HUES64 (cell line): ENCODE measurements around the gene TENM4.

Experiments used
- H3K27ac ChIP-seq: 2 replicates; pipeline ENCODE4 v1.7.0; 2013; ENCODE audit warnings: low read depth, low read length, inconsistent platforms
- H3K27me3 ChIP-seq: 2 replicates; pipeline ENCODE4 v1.6.1; 2013; ENCODE audit warnings: mild to moderate bottlenecking, low read length; ENCODE audit not compliant: insufficient read depth
- H3K36me3 ChIP-seq: 2 replicates; pipeline ENCODE4 v1.6.1; 2013; ENCODE audit warnings: mild to moderate bottlenecking, low read length; ENCODE audit not compliant: insufficient read depth
- H3K4me1 ChIP-seq: 2 replicates; pipeline ENCODE4 v1.6.1; 2013; ENCODE audit warnings: mild to moderate bottlenecking, low read length, moderate library complexity; ENCODE audit not compliant: insufficient read depth
- H3K4me3 ChIP-seq: 2 replicates; pipeline ENCODE4 v1.5.1; 2013; ENCODE audit warnings: mild to moderate bottlenecking, low read length, moderate library complexity
- H3K9ac ChIP-seq: 2 replicates; pipeline ENCODE4 v1.6.1; 2013; ENCODE audit warnings: mild to moderate bottlenecking, low read depth, low read length
- H3K9me3 ChIP-seq: 2 replicates; pipeline ENCODE4 v1.6.1; 2013; ENCODE audit warnings: low read depth, low read length; ENCODE audit not compliant: insufficient read depth
- whole genome bisulfite sequencing: fragments of 150-250, 120-280 bp; methylation state at CpG from one replicate; pipeline ENCODE4 v1.1.7; 2013; ENCODE audit warnings: missing lambda C conversion rate; 5-methylcytosine and 5-hydroxymethylcytosine counted together

TENM4 gene

GRCh38 chr11:79328402-79328801 lies 112.4 kb downstream of the TENM4 start:
- WGBS, result 83% methylated on average over 9 of the region's 9 CpGs
- no peak overlapping the region for H3K9ac ChIP-seq
- no peaks in the 10 kb centered on the region for H3K36me3 ChIP-seq
- no peaks in the 10 kb centered on the region for H3K9me3 ChIP-seq
- H3K4me1 ChIP-seq, result peaks cover 10% of the 10 kb centered on the region
- H3K27ac ChIP-seq, result no peak overlapping the region
- no peak overlapping the region for H3K4me3 ChIP-seq
- H3K27me3 ChIP-seq, result no peaks in the 10 kb centered on the region

GRCh38 chr11:79325851-79326250 lies 115.0 kb downstream of the TENM4 start:
- H3K4me1 ChIP-seq, result peaks cover 1% of the 10 kb centered on the region; the same call in 1 of the 2 replicates
- H3K9ac ChIP-seq, result no peak overlapping the region
- no peaks in the 10 kb centered on the region for H3K27me3 ChIP-seq
- 94% methylated on average over 8 of the region's 10 CpGs for WGBS
- H3K4me3 ChIP-seq, result no peak overlapping the region
- H3K9me3 ChIP-seq, result no peaks in the 10 kb centered on the region
- no peaks in the 10 kb centered on the region for H3K36me3 ChIP-seq
- no peak overlapping the region for H3K27ac ChIP-seq

- Histone ChIP-seq H3K9me3 (no peaks in the 10 kb centered on the region), H3K36me3 (no peaks in the 10 kb centered on the region), H3K4me3 (no peak overlapping the region), H3K27me3 (no peaks in the 10 kb centered on the region), H3K9ac (no peak overlapping the region), H3K4me1 (no peaks in the 10 kb centered on the region), H3K27ac (no peak overlapping the region)
- WGBS, result 87% methylated on average over 6 of the region's 6 CpGs
These were observed 119.6 kb downstream of the TENM4 start for GRCh38 chr11:79321263-79321662.

GRCh38 chr11:79314906-79315689 lies 125.7 kb downstream of the TENM4 start:
- Histone ChIP-seq H3K27ac (no peak overlapping the region), H3K36me3 (no peaks in the 10 kb centered on the region), H3K27me3 (no peaks in the 10 kb centered on the region), H3K9me3 (no peaks in the 10 kb centered on the region), H3K4me3 (no peak overlapping the region), H3K4me1 (no peaks in the 10 kb centered on the region), H3K9ac (no peak overlapping the region)
- 79% methylated on average over 8 of the region's 8 CpGs for WGBS

GRCh38 chr11:79313530-79313913 lies 127.3 kb downstream of the TENM4 start:
- 90% methylated on average over 4 of the region's 4 CpGs for WGBS
- Histone ChIP-seq H3K27me3 (no peaks in the 10 kb centered on the region), H3K4me1 (no peaks in the 10 kb centered on the region), H3K27ac (no peak overlapping the region), H3K9me3 (no peaks in the 10 kb centered on the region), H3K9ac (no peak overlapping the region), H3K4me3 (no peak overlapping the region), H3K36me3 (no peaks in the 10 kb centered on the region)

GRCh38 chr11:79312617-79313529 lies 128.0 kb downstream of the TENM4 start:
- H3K9me3 ChIP-seq, result no peaks in the 10 kb centered on the region
- no peak overlapping the region for H3K9ac ChIP-seq
- no peak overlapping the region for H3K4me3 ChIP-seq
- H3K27ac ChIP-seq, result no peak overlapping the region
- no peaks in the 10 kb centered on the region for H3K4me1 ChIP-seq
- H3K27me3 ChIP-seq, result no peaks in the 10 kb centered on the region
- WGBS, result 89% methylated on average over 6 of the region's 6 CpGs
- no peaks in the 10 kb centered on the region for H3K36me3 ChIP-seq

GRCh38 chr11:79311461-79311860 lies 129.4 kb downstream of the TENM4 start:
- Histone ChIP-seq H3K4me3 (no peak overlapping the region), H3K9me3 (no peaks in the 10 kb centered on the region), H3K27ac (no peak overlapping the region), H3K9ac (no peak overlapping the region), H3K4me1 (no peaks in the 10 kb centered on the region), H3K27me3 (no peaks in the 10 kb centered on the region), H3K36me3 (no peaks in the 10 kb centered on the region)
- 93% methylated on average over 3 of the region's 3 CpGs for WGBS

- Histone ChIP-seq H3K9ac (no peak overlapping the region), H3K36me3 (no peaks in the 10 kb centered on the region), H3K27ac (no peak overlapping the region), H3K4me3 (no peak overlapping the region), H3K9me3 (no peaks in the 10 kb centered on the region), H3K27me3 (no peaks in the 10 kb centered on the region), H3K4me1 (peaks cover 7% of the 10 kb centered on the region; the same call in 1 of the 2 replicates)
- 76% methylated on average over 5 of the region's 5 CpGs for WGBS
These were observed 131.4 kb downstream of the TENM4 start for GRCh38 chr11:79309407-79309806.

- Histone ChIP-seq H3K9ac (no peak overlapping the region), H3K27me3 (no peaks in the 10 kb centered on the region), H3K36me3 (no peaks in the 10 kb centered on the region), H3K4me3 (no peak overlapping the region), H3K9me3 (no peaks in the 10 kb centered on the region), H3K27ac (no peak overlapping the region), H3K4me1 (peaks cover 7% of the 10 kb centered on the region; the same call in 1 of the 2 replicates)
- whole genome bisulfite sequencing, result 86% methylated on average over 4 of the region's 4 CpGs
These were observed 132.4 kb downstream of the TENM4 start for GRCh38 chr11:79308429-79308828.

GRCh38 chr11:79304599-79305212 lies 136.1 kb downstream of the TENM4 start:
- WGBS, result 83% methylated on average over 4 of the region's 4 CpGs
- H3K27me3 ChIP-seq, result no peaks in the 10 kb centered on the region
- H3K4me3 ChIP-seq, result no peak overlapping the region
- peaks cover 7% of the 10 kb centered on the region; the same call in 1 of the 2 replicates for H3K4me1 ChIP-seq
- H3K27ac ChIP-seq, result no peak overlapping the region
- H3K36me3 ChIP-seq, result no peaks in the 10 kb centered on the region
- H3K9me3 ChIP-seq, result no peaks in the 10 kb centered on the region
- H3K9ac ChIP-seq, result no peak overlapping the region

- WGBS, result 32% methylated on average over 3 of the region's 3 CpGs
These were observed 144.7 kb downstream of the TENM4 start for GRCh38 chr11:79296141-79296540.

More at GRCh38 chr11:79296141-79296540, 144.7 kb downstream of the TENM4 start:
- Histone ChIP-seq H3K4me3 (no peak overlapping the region), H3K4me1 (peaks cover 12% of the 10 kb centered on the region; the same call in 1 of the 2 replicates), H3K27me3 (no peaks in the 10 kb centered on the region), H3K9me3 (no peaks in the 10 kb centered on the region), H3K36me3 (no peaks in the 10 kb centered on the region), H3K27ac (no peak overlapping the region), H3K9ac (no peak overlapping the region)
